ENCODE data around the gene MFGE8. TPM values are rescaled to one million over a fixed set of nuclear protein-coding genes. Genes with fewer than 3 reads are reported as not detected.

MFGE8 gene
- total RNA-seq, 2 experiments from 2014 or later: 87.9 to 93.0 TPM

- H3K4me3 Mint-ChIP-seq: no peak overlapping the region
- Histone ChIP-seq H3K27ac (ENCODE audit: low read depth in 1 of 2, low read length in 2 of 2) (no peak overlapping the region), H3K27me3 (ENCODE audit: control insufficient read depth in 1 of 2, insufficient read depth in 2 of 2, low read length in 2 of 2) (no peaks in the 10 kb centered on the region), H3K4me3 (ENCODE audit: low read length) (no peak overlapping the region), H3K4me1 (ENCODE audit: insufficient read depth, low read length) (no peaks in the 10 kb centered on the region), H3K9me3 (ENCODE audit: control insufficient read depth in 1 of 2, insufficient read depth in 1 of 2, low read length in 2 of 2) (no peaks in the 10 kb centered on the region), H3K36me3 (ENCODE audit: insufficient read depth, low read length) (no peaks in the 10 kb centered on the region)
- no peaks in the 10 kb centered on the region for H3K9me3 Mint-ChIP-seq
- POLR2A ChIA-PET: no interaction called here
- intact Hi-C loops (cut with DNase I, micrococcal nuclease): no loop called here
- no peaks in the 10 kb centered on the region for H3K27me3 Mint-ChIP-seq
- no peak overlapping the region for H3K27ac Mint-ChIP-seq
- H3K4me1 Mint-ChIP-seq (ENCODE audit: low read depth): no peaks in the 10 kb centered on the region
- CTCF ChIA-PET: interaction anchor here (0.5 kb wide), 1 partner anchor 12 kb away, joined by 3 read pairs; no protein-coding TSS in a partner anchor
- no peak for TF ChIP-seq CTCF (IDR thresholded peaks at IDR 0.05)
- no peaks in the 10 kb centered on the region for H3K36me3 Mint-ChIP-seq (ENCODE audit: low read depth)
- no peak for DNase-seq
- no peak for ATAC-seq (ENCODE audit: poor library complexity)
Observed at GRCh38 chr15:88956263-88956662, 43.1 kb upstream of the MFGE8 start.

GRCh38 chr15:88954431-88955277, 41.5 kb upstream of the MFGE8 start:
- CTCF ChIA-PET: interaction anchor here (1.3 kb wide), 1 partner anchor 50 kb away, joined by 3 read pairs; no protein-coding TSS in a partner anchor
- H3K27me3 ChIP-seq (ENCODE audit: control insufficient read depth in 1 of 2, insufficient read depth in 2 of 2, low read length in 2 of 2): no peaks in the 10 kb centered on the region
- no peaks in the 10 kb centered on the region for H3K27me3 Mint-ChIP-seq
- DNase-seq: no peak
- no peaks in the 10 kb centered on the region for H3K36me3 Mint-ChIP-seq (ENCODE audit: low read depth)
- no peaks in the 10 kb centered on the region for H3K36me3 ChIP-seq (ENCODE audit: insufficient read depth, low read length)
- no peak overlapping the region for H3K4me3 Mint-ChIP-seq
- ATAC-seq (ENCODE audit: poor library complexity): no peak
- H3K4me1 Mint-ChIP-seq (ENCODE audit: low read depth): no peaks in the 10 kb centered on the region
- POLR2A ChIA-PET: no interaction called here
- no peak overlapping the region for H3K4me3 ChIP-seq (ENCODE audit: low read length)
- no peak for TF ChIP-seq CTCF (IDR thresholded peaks at IDR 0.05)
- H3K4me1 ChIP-seq (ENCODE audit: insufficient read depth, low read length): no peaks in the 10 kb centered on the region
- no peak overlapping the region for H3K27ac Mint-ChIP-seq
- no peak overlapping the region for H3K27ac ChIP-seq (ENCODE audit: low read depth in 1 of 2, low read length in 2 of 2)
- no peaks in the 10 kb centered on the region for H3K9me3 Mint-ChIP-seq
- intact Hi-C loops (cut with DNase I, micrococcal nuclease): no loop called here
- no peaks in the 10 kb centered on the region for H3K9me3 ChIP-seq (ENCODE audit: control insufficient read depth in 1 of 2, insufficient read depth in 1 of 2, low read length in 2 of 2)

- CTCF ChIA-PET: no interaction called here
- H3K27me3 ChIP-seq (ENCODE audit: control insufficient read depth in 1 of 2, insufficient read depth in 2 of 2, low read length in 2 of 2): no peaks in the 10 kb centered on the region
- H3K36me3 Mint-ChIP-seq (ENCODE audit: low read depth): no peaks in the 10 kb centered on the region
- no peaks in the 10 kb centered on the region for H3K27me3 Mint-ChIP-seq
- DNase-seq: peak in 1 of 14 experiments; percentile 4
- no peak overlapping the region for H3K27ac ChIP-seq (ENCODE audit: low read depth in 1 of 2, low read length in 2 of 2)
- no peak for TF ChIP-seq CTCF (IDR thresholded peaks at IDR 0.05)
- no peak overlapping the region for H3K27ac Mint-ChIP-seq
- H3K4me3 Mint-ChIP-seq: no peak overlapping the region
- intact Hi-C loops (cut with DNase I, micrococcal nuclease): no loop called here
- H3K9me3 Mint-ChIP-seq: no peaks in the 10 kb centered on the region
- no peaks in the 10 kb centered on the region for H3K4me1 Mint-ChIP-seq (ENCODE audit: low read depth)
- POLR2A ChIA-PET: no interaction called here
- no peaks in the 10 kb centered on the region for H3K36me3 ChIP-seq (ENCODE audit: insufficient read depth, low read length)
- no peak for ATAC-seq (ENCODE audit: poor library complexity)
- no peaks in the 10 kb centered on the region for H3K4me1 ChIP-seq (ENCODE audit: insufficient read depth, low read length)
- H3K4me3 ChIP-seq (ENCODE audit: low read length): no peak overlapping the region
- H3K9me3 ChIP-seq (ENCODE audit: control insufficient read depth in 1 of 2, insufficient read depth in 1 of 2, low read length in 2 of 2): no peaks in the 10 kb centered on the region
Observed at GRCh38 chr15:88950600-88951160, 37.5 kb upstream of the MFGE8 start.
